GM18502 (cell line): ENCODE measurements around the gene ZBTB48.
"Not testable (repeated sequence)": the region's sequence is repeated elsewhere in the genome, so short reads cannot be mapped to it uniquely, and the experiment has no call there.

ENCODE experiments used
- ATAC-seq: cut with Tn5 transposase; IDR thresholded peaks from one replicate; pipeline ENCODE4 v1.9.1; 2021; ENCODE audit warnings: mild to moderate bottlenecking; ENCODE audit not compliant: unreplicated experiment, poor library complexity

The ZBTB48 gene

DNA sequence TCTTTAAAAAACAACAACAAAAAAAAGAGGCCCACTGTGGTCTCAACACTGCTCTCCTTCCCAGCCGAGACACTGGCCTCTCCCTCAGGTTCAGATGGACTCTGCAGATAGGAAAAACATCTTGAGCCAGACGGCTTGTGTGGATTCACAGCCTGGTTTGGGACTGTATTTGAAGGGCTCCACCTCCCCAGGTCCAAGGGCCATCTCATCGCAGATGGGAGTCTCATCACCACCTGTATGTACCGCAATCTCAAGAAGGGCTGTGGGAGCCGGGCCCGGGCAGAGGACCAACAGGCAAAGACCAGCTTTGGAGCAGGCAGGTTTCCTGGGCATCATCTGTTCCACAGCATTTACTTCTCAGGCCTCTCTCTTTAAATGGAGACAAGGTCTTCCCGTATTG lies 10.3 kb downstream of the ZBTB48 start:
- ATAC-seq, result no peak

- no peak for ATAC-seq
Measured at GRCh38 chr1:6591222-6591621, 11.4 kb downstream of the ZBTB48 start.

- no peak for ATAC-seq
Measured at GRCh38 chr1:6591644-6592043, 11.8 kb downstream of the ZBTB48 start.

DNA sequence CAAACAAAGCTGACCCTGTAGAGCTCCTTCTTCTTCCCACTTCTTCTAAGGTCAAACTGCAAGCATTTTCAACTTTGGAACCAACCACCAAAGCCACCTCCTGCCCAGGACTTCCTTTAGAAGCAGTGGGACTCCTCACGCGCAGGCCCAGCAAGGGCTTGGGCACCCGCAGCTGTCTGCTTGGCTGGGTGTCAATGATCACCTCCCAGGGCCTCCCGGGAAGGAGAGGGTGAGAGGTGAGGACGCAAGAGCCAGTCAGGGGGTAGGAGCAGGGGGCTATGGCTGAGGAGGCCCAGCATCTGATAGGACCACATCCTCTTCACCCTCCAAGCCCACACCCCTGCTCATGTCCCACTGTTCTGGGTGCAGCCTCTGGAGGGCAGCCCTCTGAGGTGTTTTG lies 12.6 kb downstream of the ZBTB48 start:
- ATAC-seq, result no peak

- ATAC-seq, result no peak
Measured at GRCh38 chr1:6592865-6593593, 13.2 kb downstream of the ZBTB48 start.

DNA sequence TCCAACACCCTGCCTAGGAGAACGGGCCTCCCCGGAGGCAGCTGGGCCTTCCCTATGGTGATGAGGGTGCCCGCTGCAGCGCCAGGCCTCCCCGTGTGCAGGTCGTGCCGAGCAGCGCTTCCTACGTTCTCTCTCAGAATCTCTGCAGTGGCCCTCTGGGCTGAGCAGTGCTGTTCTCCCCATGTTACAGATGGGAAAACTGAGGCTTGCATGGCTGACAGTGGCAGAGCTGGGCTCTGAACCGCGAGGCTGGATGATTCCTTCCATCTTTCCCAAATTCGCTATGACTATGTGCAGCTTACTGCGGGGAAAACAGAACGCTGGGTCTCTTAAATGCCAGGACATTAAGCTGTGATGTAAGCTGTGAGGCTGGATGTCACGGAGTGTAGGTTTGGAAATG lies 14.0 kb downstream of the ZBTB48 start:
- no peak for ATAC-seq

DNA sequence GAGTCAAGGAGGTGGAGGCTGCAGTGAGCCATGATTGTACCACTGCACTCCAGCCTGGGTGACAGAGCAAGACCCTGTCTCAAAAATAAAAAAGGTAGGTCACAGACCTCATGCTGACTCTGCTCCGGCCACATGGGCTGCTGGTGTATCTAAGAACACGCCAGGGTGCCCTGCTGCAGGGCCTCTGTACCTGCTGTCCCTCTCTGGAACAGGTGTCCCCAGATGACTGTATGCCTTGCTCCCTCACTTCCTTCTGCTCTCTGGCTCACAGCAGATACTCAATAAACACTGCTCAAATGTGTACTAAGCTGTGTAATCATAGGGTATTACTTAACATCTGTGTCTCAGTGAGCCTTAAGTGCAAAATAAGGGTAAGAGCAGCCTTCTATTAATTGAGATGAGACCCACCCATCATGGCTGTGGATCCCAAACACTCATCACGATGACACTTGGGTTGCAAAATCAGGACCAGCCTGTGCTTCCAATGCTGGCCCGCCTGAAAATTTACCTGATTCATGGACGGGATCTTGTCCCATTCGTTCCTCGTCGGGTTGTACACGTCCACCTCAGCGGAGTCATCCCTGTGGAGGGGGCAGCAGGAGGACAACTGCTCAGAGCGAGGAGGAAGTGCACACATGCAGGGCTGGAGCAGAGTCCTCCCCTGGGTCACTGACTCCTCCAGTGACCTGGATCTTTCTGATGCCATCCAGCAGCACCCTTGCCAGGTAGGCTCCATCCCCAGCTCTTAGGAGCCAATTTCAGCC lies 15.4 kb downstream of the ZBTB48 start:
- no peak for ATAC-seq

- no peak for ATAC-seq
Measured at GRCh38 chr1:6596351-6596750, 16.6 kb downstream of the ZBTB48 start.

GRCh38 chr1:6596886-6597776 lies 17.3 kb downstream of the ZBTB48 start:
- ATAC-seq, result no peak

DNA sequence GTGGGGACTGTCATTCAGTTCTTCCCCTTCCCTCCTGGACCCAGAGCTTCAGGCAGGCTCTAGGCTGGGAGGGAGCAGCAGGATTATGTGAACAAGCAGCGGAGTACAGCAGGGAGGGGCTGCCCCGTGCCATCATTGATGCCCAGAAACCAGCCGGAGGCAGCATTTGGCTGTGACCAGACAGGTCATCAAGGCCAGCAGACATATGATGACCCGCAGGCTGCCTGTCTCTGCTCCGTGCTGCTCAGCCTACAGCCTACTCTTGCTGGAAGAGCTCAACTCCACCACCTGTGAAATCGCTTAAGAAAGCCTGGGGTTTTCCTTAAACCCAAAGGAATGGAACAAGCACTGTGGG lies 18.0 kb downstream of the ZBTB48 start:
- no peak for ATAC-seq

DNA sequence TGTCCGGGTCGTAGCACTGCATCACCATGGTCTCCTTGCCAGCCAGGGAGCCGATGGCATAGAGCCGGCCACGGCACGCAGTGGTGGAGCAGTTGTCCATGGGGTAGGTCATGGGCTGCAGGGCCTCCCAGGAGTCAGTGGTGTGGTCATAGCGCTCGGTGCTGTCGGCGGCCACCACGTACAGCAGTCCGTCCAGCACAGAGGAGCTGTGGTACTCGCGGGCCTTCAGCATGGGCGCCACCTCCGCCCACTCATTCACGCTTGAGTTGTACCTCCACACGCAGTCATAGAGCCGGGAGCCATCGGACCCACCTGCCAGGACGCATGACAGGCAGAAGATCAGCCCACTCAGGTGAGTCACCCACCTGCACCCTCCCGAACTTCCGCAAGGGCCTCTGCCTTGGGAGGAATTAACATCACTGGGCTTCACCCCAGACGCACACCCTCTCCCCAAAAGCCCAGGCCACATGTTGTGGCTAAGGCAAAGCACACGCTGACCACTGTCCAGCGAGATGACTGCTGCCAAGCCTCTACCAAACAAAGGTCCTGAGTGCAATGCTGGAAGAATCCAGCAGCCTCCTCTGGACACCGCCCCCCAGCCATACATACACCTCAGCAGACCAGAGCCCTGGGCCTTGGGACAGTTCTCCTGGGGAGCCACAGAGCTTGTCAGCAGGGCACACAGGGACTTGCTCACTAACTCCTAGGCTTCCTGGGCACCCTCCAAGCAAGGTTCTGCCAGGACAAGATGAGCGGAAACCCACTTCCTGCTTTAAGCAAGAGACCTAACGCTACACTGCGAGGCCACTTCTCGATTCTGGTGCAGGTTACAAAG lies 19.6 kb downstream of the ZBTB48 start:
- no peak for ATAC-seq

- ATAC-seq, result not testable (repeated sequence)
Measured at GRCh38 chr1:6599991-6600390, 20.2 kb downstream of the ZBTB48 start.

DNA sequence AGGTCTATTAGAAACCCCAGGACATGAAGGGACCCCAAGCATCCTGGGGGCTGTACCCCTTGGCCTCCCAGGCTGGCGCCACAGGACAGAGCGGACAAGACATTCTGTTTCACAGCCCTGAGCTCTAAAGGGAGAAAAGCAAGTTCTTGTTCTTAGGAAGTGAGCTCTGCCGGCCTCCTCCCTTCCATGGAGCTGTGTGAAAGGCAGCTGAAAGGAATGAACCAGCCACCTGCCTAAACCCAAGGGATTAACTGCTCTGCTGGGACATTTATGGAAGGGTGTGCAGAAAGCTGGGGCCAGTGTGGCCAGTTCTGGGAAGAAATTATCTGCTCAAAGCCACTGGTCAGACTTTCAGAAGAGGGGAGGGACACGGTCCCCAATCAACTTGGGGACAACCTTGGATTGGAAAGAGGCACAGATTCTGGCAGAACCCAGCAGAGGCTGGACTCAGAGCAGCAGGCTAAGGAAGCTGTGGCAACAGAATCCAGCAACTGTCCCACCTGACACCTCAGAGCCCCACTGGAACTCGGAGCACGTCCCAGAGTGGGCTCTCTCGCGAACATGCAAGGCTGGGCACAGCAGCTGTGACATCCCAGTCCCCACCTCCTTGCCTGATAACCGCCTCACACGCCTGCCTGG lies 20.7 kb downstream of the ZBTB48 start:
- ATAC-seq, result no peak

DNA sequence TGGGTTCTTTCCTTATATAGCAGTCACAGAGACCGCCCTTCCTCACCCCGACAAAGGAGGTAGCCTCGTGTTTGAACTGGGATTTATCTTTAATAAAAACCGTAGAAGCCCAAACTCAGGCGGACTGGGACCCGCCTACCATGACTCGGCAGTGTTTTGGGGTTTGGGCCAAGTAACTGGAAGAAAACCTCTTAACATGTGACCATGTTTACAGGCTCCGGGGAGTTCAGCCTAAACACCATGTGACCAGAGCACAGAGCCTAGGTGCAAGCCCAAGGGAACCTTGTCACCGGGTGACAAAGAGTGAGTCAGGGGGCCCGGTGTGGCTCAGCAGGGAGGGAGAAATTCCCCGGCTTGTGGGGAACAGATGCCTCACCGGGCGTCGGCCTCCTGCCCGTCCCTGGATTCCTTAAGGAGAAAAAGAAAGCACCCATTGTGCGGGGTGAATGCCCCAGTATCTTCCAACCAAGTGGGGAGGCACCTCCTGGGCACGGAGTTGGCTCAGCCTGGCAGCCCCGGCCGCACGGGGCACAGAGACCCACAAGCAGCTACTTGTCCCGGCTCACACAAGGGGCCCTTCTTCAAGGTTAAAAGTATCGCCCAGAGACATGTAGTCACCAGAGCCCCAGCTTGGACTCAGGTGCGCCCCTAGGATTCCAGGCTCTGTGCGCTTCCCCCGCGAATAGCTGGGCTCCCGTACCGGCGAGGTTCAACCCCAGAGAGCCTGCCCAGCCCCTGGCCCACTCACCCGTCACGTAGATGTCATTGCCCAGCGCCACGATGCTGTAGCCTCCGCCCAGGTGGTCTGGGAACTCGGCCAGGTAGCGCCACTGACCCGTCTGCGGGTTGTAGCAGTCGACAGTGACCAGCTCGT lies 21.5 kb downstream of the ZBTB48 start:
- ATAC-seq, result no peak

GRCh38 chr1:6601923-6602668 lies 22.3 kb downstream of the ZBTB48 start:
- ATAC-seq, result peak; percentile 5

DNA sequence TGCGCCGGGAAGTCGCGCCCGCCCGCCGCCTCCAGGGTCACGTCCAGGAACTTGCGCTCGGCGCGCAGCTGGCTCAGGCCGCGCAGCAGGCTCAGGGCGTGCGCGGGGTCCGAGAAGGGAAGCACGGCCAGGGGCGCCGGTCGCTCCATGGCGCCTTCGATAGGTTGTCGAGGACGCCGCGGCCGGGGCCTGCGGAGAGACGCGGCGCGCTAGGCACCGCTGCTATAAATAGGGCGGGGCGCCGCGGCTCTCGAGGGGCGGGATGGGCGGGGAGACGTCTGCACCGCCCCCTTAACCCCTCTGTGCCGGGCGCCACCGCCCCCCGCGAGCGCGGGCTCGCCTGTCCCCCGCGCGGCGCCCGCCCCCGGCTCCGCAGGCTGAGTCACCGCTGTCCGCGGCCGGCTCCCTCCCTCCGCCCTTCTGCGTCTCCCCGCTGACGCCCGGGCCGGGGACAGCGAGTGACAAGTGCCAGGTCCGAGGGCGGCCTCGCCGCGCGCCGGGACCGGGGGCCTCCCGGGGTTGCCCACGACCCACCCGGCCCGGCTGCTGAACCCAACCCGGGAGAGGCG lies 23.0 kb downstream of the ZBTB48 start, which contains the start of gene KLHL21:
Gene KLHL21, minus strand, starts transcription at position 201 of the 569 bp plus-strand sequence. Its CDS starts 52 bp downstream, at position 149.
- ATAC-seq, result peak; percentile 60

DNA sequence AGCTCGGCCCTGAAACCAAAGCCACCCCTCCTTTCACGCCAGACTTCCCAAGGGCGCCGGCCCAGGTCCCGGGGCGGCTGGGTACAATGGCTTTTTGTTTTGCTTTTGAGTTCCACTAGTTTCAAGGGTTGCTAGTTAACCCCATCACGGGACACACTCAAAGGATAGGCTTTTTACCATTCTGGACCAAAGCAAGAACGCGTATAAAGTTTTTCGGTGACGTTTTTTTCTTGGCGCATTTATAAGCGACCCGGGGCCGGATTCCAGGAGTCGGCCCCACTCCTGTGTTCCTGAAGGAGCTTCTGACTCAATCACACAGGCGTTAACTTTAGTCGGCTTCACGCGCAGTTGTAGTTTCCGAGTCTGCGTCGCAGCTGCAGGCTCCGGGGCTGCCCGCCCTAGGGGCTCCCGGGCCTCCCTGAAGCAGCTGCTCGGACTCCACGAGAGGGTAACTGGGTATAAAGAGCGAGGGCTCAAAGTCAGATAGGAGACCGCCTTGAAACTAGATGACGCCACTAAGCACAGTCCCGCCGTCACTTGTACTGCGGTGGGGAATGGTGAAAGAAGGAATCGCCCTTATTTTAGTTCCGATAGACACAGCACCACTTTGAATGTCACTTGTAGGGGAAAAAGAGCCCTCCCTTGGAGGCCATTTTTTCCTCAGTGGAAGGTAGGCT lies 23.6 kb downstream of the ZBTB48 start:
- ATAC-seq, result peak; percentile 31
